ENCODE results near the gene FAM156B. TPM values are rescaled to one million over a fixed set of nuclear protein-coding genes. Genes with fewer than 3 reads are reported as not detected.
A peak's percentile ranks its signal among the peaks of the same experiment; 100 is the strongest.

Gene FAM156B
- total and polyA plus RNA-seq, 2 of the 8 experiments (the other 6 are each of a cell fraction or from before 2014, with no cell fraction given): 9.1 to 36.2 TPM

- no peak overlapping the region for H3K23ac ChIP-seq (ENCODE audit: insufficient read length)
- FAIRE-seq (no peak), DNase-seq (ENCODE audit: low read depth in 1 of 2, low spot score in 2 of 2) (no peak)
- H2AFZ ChIP-seq (ENCODE audit: low read length): peak overlapping the region; percentile 95
- H4K8ac ChIP-seq (ENCODE audit: extremely low read depth, insufficient read depth, low read length): peak overlapping the region; percentile 15; the same call in 1 of the 2 replicates
- CTCF ChIA-PET (ENCODE audit: partially characterized antibody): no interaction called here
- peak overlapping the region; percentile 71 for H3K18ac ChIP-seq (ENCODE audit: extremely low read depth, low read length)
- H3K79me2 ChIP-seq (ENCODE audit: control insufficient read depth in 1 of 2, insufficient read depth in 2 of 2, low read length in 2 of 2): no peaks in the 10 kb centered on the region
- H4K91ac ChIP-seq (replicated peaks; ENCODE audit: insufficient read length, low read length): peak overlapping the region; percentile 47
- no peaks in the 10 kb centered on the region for H3K27me3 ChIP-seq (replicated peaks in 1 of 4; ENCODE audit: control insufficient read depth in 3 of 4, extremely low read depth in 1 of 4, insufficient read depth in 3 of 4, low read length in 3 of 4)
- peak overlapping the region; percentile 2 for H3K56ac ChIP-seq (replicated peaks; ENCODE audit: insufficient read length, low read depth, low read length)
- no peaks in the 10 kb centered on the region for H3K79me1 ChIP-seq (ENCODE audit: low read depth, low read length)
- peak overlapping the region; percentile 55 for H2BK120ac ChIP-seq (replicated peaks; ENCODE audit: low read depth, low read length)
- H3K9me3 ChIP-seq (ENCODE audit: insufficient read depth in 2 of 2, low read depth in 1 of 2, low read length in 1 of 2): no peaks in the 10 kb centered on the region
- peak overlapping the region; percentile 30 to 84 (median 56); a peak in 7 of 8 replicates for H3K4me3 ChIP-seq (ENCODE audit: extremely low read depth in 1 of 4, insufficient read depth in 2 of 4, low read depth in 3 of 4, low read length in 4 of 4)
- peak overlapping the region; percentile 85 for H2BK5ac ChIP-seq (ENCODE audit: low read depth, low read length)
- peak overlapping the region; percentile 29 for H4K5ac ChIP-seq (ENCODE audit: insufficient read length, low read depth, low read length)
- H3K4me1 ChIP-seq (replicated peaks in 1 of 4; ENCODE audit: control insufficient read depth in 3 of 4, insufficient read depth in 4 of 4, low read length in 3 of 4): no peaks in the 10 kb centered on the region
- H3K4me2 ChIP-seq (ENCODE audit: insufficient read depth in 1 of 2, low read depth in 2 of 2, low read length in 2 of 2): peak overlapping the region; percentile 31 to 77
- peak overlapping the region; percentile 80; the same call in 1 of the 2 replicates for H2BK12ac ChIP-seq (ENCODE audit: low read depth, low read length)
- no peak overlapping the region for H2BK20ac ChIP-seq (ENCODE audit: low read length)
- no peak overlapping the region for H3K4ac ChIP-seq (replicated peaks; ENCODE audit: insufficient read length, low read depth, low read length)
- H3K23me2 ChIP-seq (ENCODE audit: low read depth, low read length): no peaks in the 10 kb centered on the region
- H2BK15ac ChIP-seq (ENCODE audit: low read length): no peak overlapping the region
- no peaks in the 10 kb centered on the region for H4K20me1 ChIP-seq (replicated peaks in 1 of 2; ENCODE audit: control insufficient read depth in 1 of 2, insufficient read depth in 2 of 2, low read length in 2 of 2)
- H2AK5ac ChIP-seq (ENCODE audit: low read depth, low read length): no peak overlapping the region
- H3K9ac ChIP-seq (replicated peaks in 1 of 4; ENCODE audit: extremely low read depth in 1 of 4, low read depth in 3 of 4, low read length in 3 of 4): peak overlapping the region in 2 of 4 experiments; percentile 31 to 62; a peak in 6 of 7 replicates
- POLR2A ChIA-PET (ENCODE audit: partially characterized antibody): no interaction called here
- H3K27ac ChIP-seq (ENCODE audit: low read depth, low read length): peak overlapping the region; percentile 77; the same call in 1 of the 2 replicates
- no peaks in the 10 kb centered on the region for H3K36me3 ChIP-seq (ENCODE audit: control insufficient read depth in 2 of 4, insufficient read depth in 4 of 4, low read length in 3 of 4)
- 11% methylated on average over 25 of the region's 27 CpGs; no CpG with 5 or more reads in 1 of the 2 experiments for WGBS, 2 experiments (ENCODE audit: extremely low coverage in 1 of 2, insufficient coverage in 1 of 2, insufficient read length in 1 of 2, insufficient replicate concordance in 2 of 2, low coverage in 1 of 2, low lambda C conversion rate in 2 of 2, missing lambda C conversion rate in 1 of 2)
- no peak overlapping the region for H3K14ac ChIP-seq (ENCODE audit: insufficient read length)
- TF ChIP-seq SIN3A (conservative IDR thresholded peaks at IDR 0.05 in 1 of 2, IDR thresholded peaks at IDR 0.05 in 1 of 2; ENCODE audit: low read depth in 1 of 2, low read length in 2 of 2): no peak
- TF ChIP-seq RFX5 (IDR thresholded peaks at IDR 0.05; ENCODE audit: borderline replicate concordance, low read depth, low read length): no peak
- TF ChIP-seq POLR2A (IDR thresholded peaks at IDR 0.05; ENCODE audit: control extremely low read depth in 1 of 2, low read depth in 2 of 2, low read length in 2 of 2): no peak
- TF ChIP-seq PHF8 (conservative IDR thresholded peaks at IDR 0.05; ENCODE audit: low read depth, low read length): 0 out of 2 replicates have a peak, but pooled peaks have one; percentile 6
- no peak for TF ChIP-seq RAD21 (IDR thresholded peaks at IDR 0.05 in 1 of 2, conservative IDR thresholded peaks at IDR 0.05 in 1 of 2; ENCODE audit: low read depth in 2 of 2, low read length in 2 of 2)
- no peak for TF ChIP-seq SP4 (IDR thresholded peaks at IDR 0.05; ENCODE audit: low read length)
- no peak for TF ChIP-seq HDAC6 (IDR thresholded peaks at IDR 0.05; ENCODE audit: low read depth, low read length)
- TF ChIP-seq RNF2 (IDR thresholded peaks at IDR 0.05; ENCODE audit: borderline replicate concordance, low read depth, low read length, missing control alignments, poor library complexity, severe bottlenecking): no peak
- TF ChIP-seq HDAC2 (IDR thresholded peaks at IDR 0.05; ENCODE audit: borderline replicate concordance in 1 of 2, low read depth in 2 of 2, low read length in 2 of 2): 0 out of 4 replicates have a peak, but pooled peaks of 1 of the 2 experiments have one; percentile 10
- no peak; the same call in 1 of the 2 replicates for TF ChIP-seq RBBP5 (IDR thresholded peaks at IDR 0.05; ENCODE audit: borderline replicate concordance, low read depth, low read length)
- TF ChIP-seq GABPA (IDR thresholded peaks at IDR 0.05; ENCODE audit: borderline replicate concordance, insufficient read depth, low read length): no peak
These were observed 37.0 kb downstream of the FAM156B start for GRCh38 chrX:52933976-52934703.

All from H1 (cell line).